HepG2 (cell line): ENCODE results near the gene ATP4A. TPM values are rescaled to one million over a fixed set of nuclear protein-coding genes. Genes with fewer than 3 reads are reported as not detected.

Experiments
- DNMT3B ChIP-seq: conservative IDR thresholded peaks from 2 replicates; pipeline ENCODE4 v1.6.1; 2016; ENCODE audit warnings: missing biosample characterization, control low read depth
- EP300 ChIP-seq, 3 experiments: sonication (generic) in 1 of 3; formaldehyde crosslinking in 1 of 3; IDR thresholded peaks; 2 replicates each; pipeline versions ENCODE4 v1.5.1 to v1.6.1; 2011 to 2020; ENCODE audit warnings: low read depth in 2 of 3, low read length in 2 of 3, borderline replicate concordance in 1 of 3, improper control_type of control experiment in 1 of 3, mild to moderate bottlenecking in 1 of 3, missing genetic modification reagents in 1 of 3, moderate library complexity in 1 of 3
- PHB2 ChIP-seq: fragments of 450-650 bp; IDR thresholded peaks from 2 replicates; pipeline ENCODE4 v1.6.1; 2018; ENCODE audit not compliant: partially characterized antibody
- ZBTB38 ChIP-seq: sonication (generic); formaldehyde crosslinking; IDR thresholded peaks from 2 replicates; pipeline ENCODE4 v1.5.1; 2020; ENCODE audit warnings: mild to moderate bottlenecking, missing genetic modification reagents
- ZBTB44 ChIP-seq: sonication (generic); formaldehyde crosslinking; IDR thresholded peaks from 2 replicates; pipeline ENCODE4 v1.4.0; 2020; ENCODE audit warnings: missing genetic modification reagents
- ZNF142 ChIP-seq: sonication (generic); formaldehyde crosslinking; IDR thresholded peaks from 2 replicates; pipeline ENCODE4 v1.4.0; 2020; ENCODE audit warnings: missing genetic modification reagents
- ZNF263 ChIP-seq: sonication (generic); formaldehyde crosslinking; IDR thresholded peaks from 2 replicates; pipeline ENCODE4 v1.4.0; 2020; ENCODE audit warnings: missing genetic modification reagents
- ZNF674 ChIP-seq: sonication (generic); formaldehyde crosslinking; IDR thresholded peaks from 2 replicates; pipeline ENCODE4 v1.5.0; 2020; ENCODE audit warnings: low read depth, mild to moderate bottlenecking, missing genetic modification reagents
- ZNF883 ChIP-seq: sonication (generic); formaldehyde crosslinking; IDR thresholded peaks from 2 replicates; pipeline ENCODE4 v1.5.1; 2020; ENCODE audit warnings: mild to moderate bottlenecking, missing genetic modification reagents; ENCODE audit errors: not compliant biosample characterization
- polyA plus RNA-seq, 8 experiments: library from polyadenylated mRNA; depleted of rRNA in 3 of 8; stranded (reverse) in 7 of 8; unstranded in 1 of 8; fragments of >200 nt; fragmentation: Illumina TruSeq in 4 of 8; extraction: Trizol in 4 of 8; gene quantifications; 2 replicates each; pipeline versions ENCODE4 v1.2.1 to v1.2.3, GENCODE V29; 2011 to 2016; ENCODE audit warnings: low read depth in 4 of 8, missing spikeins in 1 of 8, mixed read lengths in 1 of 8; ENCODE audit not compliant: insufficient read depth in 1 of 8
- total RNA-seq, 5 experiments: library from RNA; depleted of rRNA; stranded (reverse); fragments of >200 nt; fragmentation: Illumina TruSeq; extraction: Trizol; gene quantifications; 2 replicates each; pipeline ENCODE4 v1.2.3, GENCODE V29; 2016; ENCODE audit warnings: low read depth in 1 of 5
- TF ChIP-seq, protein P1 (sequence below): sonication (generic); formaldehyde crosslinking; IDR thresholded peaks from 2 replicates; pipeline ENCODE4 v1.9.0; 2021; ENCODE audit warnings: mild to moderate bottlenecking, missing genetic modification reagents
- TF ChIP-seq, protein P2 (sequence below): sonication (generic); formaldehyde crosslinking; conservative IDR thresholded peaks from 2 replicates; pipeline ENCODE4 v1.4.0; 2020; ENCODE audit warnings: missing genetic modification reagents

The ATP4A gene
- total and polyA plus RNA-seq, 2 of the 13 experiments (the other 11 are each of a cell fraction or from before 2014, with no cell fraction given) = 0.08 to 0.11 TPM

DNA sequence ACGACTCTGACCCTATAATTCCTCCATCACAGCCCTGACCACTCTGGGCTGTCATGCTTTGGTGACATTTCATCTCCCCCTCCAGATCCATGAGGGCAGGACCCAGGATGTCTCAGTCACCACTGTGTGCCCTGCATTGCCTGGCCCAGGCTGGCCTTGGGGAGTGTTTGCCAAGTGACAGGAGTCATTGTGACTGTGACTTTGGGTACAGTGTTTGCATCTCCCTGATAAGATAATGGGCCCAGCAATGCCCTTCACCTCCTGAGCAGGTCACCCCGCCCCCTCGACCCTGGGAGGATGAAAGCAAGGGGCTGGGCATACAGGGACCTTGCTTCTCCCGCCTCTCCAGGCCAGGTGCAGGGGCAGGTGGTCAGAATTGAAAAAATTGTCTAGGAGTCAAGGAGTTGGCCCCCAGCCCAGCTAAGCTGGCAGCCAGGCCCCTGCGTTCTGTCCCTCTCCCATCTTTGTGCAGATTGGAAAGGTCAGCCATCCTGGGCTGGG is 5.9 kb upstream of the ATP4A start (continued):
- TF ChIP-seq, protein P1, sequence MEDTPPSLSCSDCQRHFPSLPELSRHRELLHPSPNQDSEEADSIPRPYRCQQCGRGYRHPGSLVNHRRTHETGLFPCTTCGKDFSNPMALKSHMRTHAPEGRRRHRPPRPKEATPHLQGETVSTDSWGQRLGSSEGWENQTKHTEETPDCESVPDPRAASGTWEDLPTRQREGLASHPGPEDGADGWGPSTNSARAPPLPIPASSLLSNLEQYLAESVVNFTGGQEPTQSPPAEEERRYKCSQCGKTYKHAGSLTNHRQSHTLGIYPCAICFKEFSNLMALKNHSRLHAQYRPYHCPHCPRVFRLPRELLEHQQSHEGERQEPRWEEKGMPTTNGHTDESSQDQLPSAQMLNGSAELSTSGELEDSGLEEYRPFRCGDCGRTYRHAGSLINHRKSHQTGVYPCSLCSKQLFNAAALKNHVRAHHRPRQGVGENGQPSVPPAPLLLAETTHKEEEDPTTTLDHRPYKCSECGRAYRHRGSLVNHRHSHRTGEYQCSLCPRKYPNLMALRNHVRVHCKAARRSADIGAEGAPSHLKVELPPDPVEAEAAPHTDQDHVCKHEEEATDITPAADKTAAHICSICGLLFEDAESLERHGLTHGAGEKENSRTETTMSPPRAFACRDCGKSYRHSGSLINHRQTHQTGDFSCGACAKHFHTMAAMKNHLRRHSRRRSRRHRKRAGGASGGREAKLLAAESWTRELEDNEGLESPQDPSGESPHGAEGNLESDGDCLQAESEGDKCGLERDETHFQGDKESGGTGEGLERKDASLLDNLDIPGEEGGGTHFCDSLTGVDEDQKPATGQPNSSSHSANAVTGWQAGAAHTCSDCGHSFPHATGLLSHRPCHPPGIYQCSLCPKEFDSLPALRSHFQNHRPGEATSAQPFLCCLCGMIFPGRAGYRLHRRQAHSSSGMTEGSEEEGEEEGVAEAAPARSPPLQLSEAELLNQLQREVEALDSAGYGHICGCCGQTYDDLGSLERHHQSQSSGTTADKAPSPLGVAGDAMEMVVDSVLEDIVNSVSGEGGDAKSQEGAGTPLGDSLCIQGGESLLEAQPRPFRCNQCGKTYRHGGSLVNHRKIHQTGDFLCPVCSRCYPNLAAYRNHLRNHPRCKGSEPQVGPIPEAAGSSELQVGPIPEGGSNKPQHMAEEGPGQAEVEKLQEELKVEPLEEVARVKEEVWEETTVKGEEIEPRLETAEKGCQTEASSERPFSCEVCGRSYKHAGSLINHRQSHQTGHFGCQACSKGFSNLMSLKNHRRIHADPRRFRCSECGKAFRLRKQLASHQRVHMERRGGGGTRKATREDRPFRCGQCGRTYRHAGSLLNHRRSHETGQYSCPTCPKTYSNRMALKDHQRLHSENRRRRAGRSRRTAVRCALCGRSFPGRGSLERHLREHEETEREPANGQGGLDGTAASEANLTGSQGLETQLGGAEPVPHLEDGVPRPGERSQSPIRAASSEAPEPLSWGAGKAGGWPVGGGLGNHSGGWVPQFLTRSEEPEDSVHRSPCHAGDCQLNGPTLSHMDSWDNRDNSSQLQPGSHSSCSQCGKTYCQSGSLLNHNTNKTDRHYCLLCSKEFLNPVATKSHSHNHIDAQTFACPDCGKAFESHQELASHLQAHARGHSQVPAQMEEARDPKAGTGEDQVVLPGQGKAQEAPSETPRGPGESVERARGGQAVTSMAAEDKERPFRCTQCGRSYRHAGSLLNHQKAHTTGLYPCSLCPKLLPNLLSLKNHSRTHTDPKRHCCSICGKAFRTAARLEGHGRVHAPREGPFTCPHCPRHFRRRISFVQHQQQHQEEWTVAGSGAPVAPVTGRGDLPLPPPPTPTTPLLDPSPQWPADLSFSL (CRISPR knock-in tag) = no peak
- TF ChIP-seq, protein P2, sequence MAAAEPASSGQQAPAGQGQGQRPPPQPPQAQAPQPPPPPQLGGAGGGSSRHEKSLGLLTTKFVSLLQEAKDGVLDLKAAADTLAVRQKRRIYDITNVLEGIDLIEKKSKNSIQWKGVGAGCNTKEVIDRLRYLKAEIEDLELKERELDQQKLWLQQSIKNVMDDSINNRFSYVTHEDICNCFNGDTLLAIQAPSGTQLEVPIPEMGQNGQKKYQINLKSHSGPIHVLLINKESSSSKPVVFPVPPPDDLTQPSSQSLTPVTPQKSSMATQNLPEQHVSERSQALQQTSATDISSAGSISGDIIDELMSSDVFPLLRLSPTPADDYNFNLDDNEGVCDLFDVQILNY (CRISPR knock-in tag) = no peak
- no peak for TF ChIP-seq ZBTB44 (CRISPR knock-in tag)
- no peak for TF ChIP-seq ZNF263 (CRISPR knock-in tag)
- TF ChIP-seq PHB2 = no peak
- TF ChIP-seq DNMT3B (CRISPR knock-in tag) = no peak
- TF ChIP-seq ZNF883 (CRISPR knock-in tag) = no peak
- no peak for TF ChIP-seq ZBTB38 (CRISPR knock-in tag)
- no peak for TF ChIP-seq ZNF142
- TF ChIP-seq ZNF674 (CRISPR knock-in tag) = no peak
- peak; percentile 81 to 90; a peak in 3 of 4 replicates for TF ChIP-seq EP300 (IDR thresholded peaks at IDR 0.05; ENCODE audit: low read depth in 2 of 2, low read length in 2 of 2)
- peak; percentile 90 for TF ChIP-seq EP300 (CRISPR knock-in tag; IDR thresholded peaks at IDR 0.05; ENCODE audit: borderline replicate concordance)
